Endothelial cell of umbilical vein (primary cell): ENCODE data around the gene RPL18. TPM values are rescaled to one million over a fixed set of nuclear protein-coding genes. Genes with fewer than 3 reads are reported as not detected.

ENCODE experiments used
- BruUV-seq: library from RNA; stranded (reverse); fragments of 400-500 nt; replicated peaks from 2 replicates; lab custom pipeline; 2021; lab: Mats Ljungman, UMichigan
- CTCF ChIA-PET: fragments of 300-600, 350-600 bp; sonication (Branson Sonifier 250); formaldehyde crosslinking; loops from one replicate; lab custom pipeline; 2021; ENCODE audit warnings: antibody characterized with exemption, inconsistent platforms; lab: Charles Lee
- POLR2A ChIA-PET: fragments of 300-600, 350-600 bp; sonication (Branson Sonifier 250); formaldehyde crosslinking; loops from one replicate; lab custom pipeline; 2021; ENCODE audit warnings: antibody characterized with exemption, inconsistent platforms; lab: Charles Lee
- DNase-seq: peaks from one replicate; pipeline ENCODE4 v3.0.0-alpha.2; 2011; ENCODE audit warnings: low read depth, low spot score
- FAIRE-seq: peaks from 2 replicates; lab custom pipeline; 2011; peaks lifted over from hg19 to GRCh38; lab: Jason Lieb, UNC
- H2AFZ ChIP-seq: 2 replicates; pipeline ENCODE4 v1.6.0; 2012; ENCODE audit warnings: low read depth, low read length, control low read depth, inconsistent platforms
- H3K27ac ChIP-seq: 2 replicates; pipeline ENCODE4 v1.5.1; 2011; ENCODE audit warnings: low read depth, mild to moderate bottlenecking, control low read depth, low read length, moderate library complexity; ENCODE audit not compliant: insufficient read depth
- H3K27me3 ChIP-seq, 2 experiments: 2 replicates each; pipeline versions ENCODE4 v1.6.0 to v1.6.1; 2011; ENCODE audit warnings: low read length in 2 of 2, mixed read lengths in 1 of 2; ENCODE audit not compliant: control insufficient read depth in 2 of 2, insufficient read depth in 2 of 2
- H3K36me3 ChIP-seq, 2 experiments: 2 replicates in 1 of 2; 3 replicates in 1 of 2; pipeline ENCODE4 v1.5.1; 2011; ENCODE audit warnings: low read length in 2 of 2, mild to moderate bottlenecking in 1 of 2, moderate library complexity in 1 of 2; ENCODE audit not compliant: control insufficient read depth in 2 of 2, insufficient read depth in 2 of 2; ENCODE audit errors: extremely low read depth in 1 of 2
- H3K4me1 ChIP-seq: 3 replicates; pipeline ENCODE4 v1.5.1; 2011; ENCODE audit warnings: mild to moderate bottlenecking, low read length; ENCODE audit not compliant: control insufficient read depth, insufficient read depth; ENCODE audit errors: extremely low read depth
- H3K4me2 ChIP-seq: 2 replicates; pipeline ENCODE4 v1.6.1; 2011; ENCODE audit warnings: low read length, control low read depth, mixed read lengths; ENCODE audit not compliant: insufficient read depth
- H3K4me3 ChIP-seq, 3 experiments: fragments of 200-600 bp in 1 of 3; sonication (generic), shearing (Covaris generic) in 1 of 3; replicated peaks in 1 of 3; 2 replicates each; pipeline ENCODE4 v1.5.1; 2011 to 2016; ENCODE audit warnings: control low read depth in 3 of 3, low read length in 3 of 3, mild to moderate bottlenecking in 2 of 3, inconsistent platforms in 1 of 3, low read depth in 1 of 3, moderate library complexity in 1 of 3; ENCODE audit not compliant: insufficient read depth in 1 of 3
- H3K79me2 ChIP-seq: 2 replicates; pipeline ENCODE4 v1.6.0; 2012; ENCODE audit warnings: low read length, inconsistent platforms; ENCODE audit not compliant: control insufficient read depth, insufficient read depth
- H3K9ac ChIP-seq: replicated peaks from 2 replicates; pipeline ENCODE3; 2011; ENCODE audit warnings: low read length, control low read depth; ENCODE audit not compliant: insufficient read depth; ENCODE audit errors: extremely low read depth
- H3K9me1 ChIP-seq: replicated peaks from 3 replicates; pipeline ENCODE4 v1.6.0; 2011; ENCODE audit warnings: mild to moderate bottlenecking, low read length; ENCODE audit not compliant: control insufficient read depth, insufficient read depth; ENCODE audit errors: extremely low read depth
- H3K9me3 ChIP-seq: replicated peaks from 2 replicates; pipeline ENCODE4 v1.5.1; 2012; ENCODE audit warnings: low read length, inconsistent platforms; ENCODE audit not compliant: control insufficient read depth, insufficient read depth
- H4K20me1 ChIP-seq: replicated peaks from 2 replicates; pipeline ENCODE3; 2011; ENCODE audit warnings: mild to moderate bottlenecking, low read length; ENCODE audit not compliant: control insufficient read depth, insufficient read depth; ENCODE audit errors: extremely low read depth
- EZH2 ChIP-seq: IDR thresholded peaks from 2 replicates; pipeline ENCODE4 v1.6.1; 2012; ENCODE audit warnings: borderline replicate concordance, low read depth, mild to moderate bottlenecking, moderate library complexity, low read length, inconsistent platforms; ENCODE audit not compliant: severe bottlenecking
- FOS ChIP-seq: IDR thresholded peaks from 2 replicates; pipeline ENCODE4 v1.6.1; 2011; ENCODE audit warnings: mild to moderate bottlenecking, low read length, moderate library complexity, borderline replicate concordance; ENCODE audit not compliant: insufficient read depth
- GATA2 ChIP-seq: IDR thresholded peaks from 2 replicates; pipeline ENCODE4 v1.7.0; 2011; ENCODE audit warnings: low read depth, mild to moderate bottlenecking, moderate library complexity, mixed read lengths, low read length; ENCODE audit not compliant: insufficient read length, insufficient read depth
- JUN ChIP-seq: IDR thresholded peaks from 2 replicates; pipeline ENCODE4 v1.6.1; 2011; ENCODE audit warnings: borderline replicate concordance, low read depth; ENCODE audit not compliant: insufficient read length, insufficient read depth
- MYC ChIP-seq: IDR thresholded peaks from one replicate; pipeline ENCODE4 v1.6.1; 2011; ENCODE audit warnings: mild to moderate bottlenecking, low read depth, low read length
- POLR2A ChIP-seq: IDR thresholded peaks from 2 replicates; pipeline ENCODE4 v1.6.1; 2012; ENCODE audit warnings: low read depth, mild to moderate bottlenecking, control low read depth, low read length
- POLR2AphosphoS5 ChIP-seq: IDR thresholded peaks from 2 replicates; pipeline ENCODE4 v1.6.1; 2012; ENCODE audit warnings: low read depth, mild to moderate bottlenecking, control low read depth, low read length, moderate library complexity; ENCODE audit not compliant: insufficient read depth
- dilution Hi-C: fragments of 300-500 bp; cut with MboI; formaldehyde crosslinking; loops from one replicate; pipeline ENCODE4 v1.15.0; 2019; ENCODE audit warnings: low sequenced_read_pairs; ENCODE audit not compliant: extremely low pct_ligation_motif_present
- intact Hi-C: fragments of 100-400 bp; cut with micrococcal nuclease; formaldehyde crosslinking; loops from one replicate; pipeline ENCODE4 v1.10.0; 2022
- polyA plus RNA-seq, 4 experiments: library from polyadenylated mRNA; depleted of rRNA in 3 of 4; stranded (reverse) in 3 of 4; unstranded in 1 of 4; fragments of >200 nt; gene quantifications; 2 replicates each; pipeline versions ENCODE4 v1.2.1 to v1.2.3, GENCODE V29; 2011 to 2012; ENCODE audit warnings: missing spikeins in 1 of 4
- total RNA-seq: library from RNA; stranded (reverse); gene quantifications from 2 replicates; pipeline ENCODE4 v1.2.3, GENCODE V29; 2021
- TF ChIP-seq, protein P1 (sequence below), 2 donors: IDR thresholded peaks; 1 replicate in 1 of 2; 2 replicates in 1 of 2; pipeline ENCODE4 v1.5.1; 2011; ENCODE audit warnings: low read length in 2 of 2, mild to moderate bottlenecking in 2 of 2, moderate library complexity in 2 of 2, control low read depth in 1 of 2, inconsistent platforms in 1 of 2, low read depth in 1 of 2; ENCODE audit not compliant: insufficient read depth in 1 of 2; ENCODE audit errors: extremely low read depth in 1 of 2
- TF ChIP-seq, protein P2 (sequence below): IDR thresholded peaks from 2 replicates; pipeline ENCODE4 v1.6.1; 2011; ENCODE audit not compliant: insufficient read depth, insufficient read length

The RPL18 gene
- total and polyA plus RNA-seq, 2 donors (not counting 3 experiments of a cell fraction or from before 2014, with no cell fraction given), result 1,407 to 2,154 TPM

DNA sequence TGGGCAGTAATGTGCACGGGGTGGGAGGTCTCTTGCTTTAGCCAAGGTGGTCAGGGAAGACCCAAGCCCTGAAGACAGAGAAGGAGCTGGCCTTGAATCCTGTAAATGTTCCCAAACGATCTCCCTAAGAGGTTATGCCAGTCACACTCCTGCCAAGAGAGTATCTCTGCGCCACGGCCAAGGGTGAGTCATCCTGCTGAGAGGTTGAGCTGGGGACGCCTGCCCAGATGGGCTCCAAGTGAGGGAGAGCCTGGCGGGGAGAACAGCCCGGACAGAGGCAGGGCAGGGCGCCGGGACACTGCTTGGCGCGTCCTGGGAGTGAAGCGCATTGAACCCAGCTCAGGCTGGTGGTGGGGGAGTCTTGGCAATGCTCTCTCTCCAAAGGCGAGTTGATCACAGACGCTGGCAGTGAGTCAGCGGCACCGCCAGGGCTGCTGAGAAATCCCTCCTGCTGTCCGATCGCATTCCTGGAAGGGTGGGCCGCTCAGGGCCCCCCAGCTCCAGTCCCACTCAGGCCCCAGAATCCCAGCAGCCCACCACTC lies 50.6 kb downstream of the RPL18 start:
- TF ChIP-seq, protein P1, sequence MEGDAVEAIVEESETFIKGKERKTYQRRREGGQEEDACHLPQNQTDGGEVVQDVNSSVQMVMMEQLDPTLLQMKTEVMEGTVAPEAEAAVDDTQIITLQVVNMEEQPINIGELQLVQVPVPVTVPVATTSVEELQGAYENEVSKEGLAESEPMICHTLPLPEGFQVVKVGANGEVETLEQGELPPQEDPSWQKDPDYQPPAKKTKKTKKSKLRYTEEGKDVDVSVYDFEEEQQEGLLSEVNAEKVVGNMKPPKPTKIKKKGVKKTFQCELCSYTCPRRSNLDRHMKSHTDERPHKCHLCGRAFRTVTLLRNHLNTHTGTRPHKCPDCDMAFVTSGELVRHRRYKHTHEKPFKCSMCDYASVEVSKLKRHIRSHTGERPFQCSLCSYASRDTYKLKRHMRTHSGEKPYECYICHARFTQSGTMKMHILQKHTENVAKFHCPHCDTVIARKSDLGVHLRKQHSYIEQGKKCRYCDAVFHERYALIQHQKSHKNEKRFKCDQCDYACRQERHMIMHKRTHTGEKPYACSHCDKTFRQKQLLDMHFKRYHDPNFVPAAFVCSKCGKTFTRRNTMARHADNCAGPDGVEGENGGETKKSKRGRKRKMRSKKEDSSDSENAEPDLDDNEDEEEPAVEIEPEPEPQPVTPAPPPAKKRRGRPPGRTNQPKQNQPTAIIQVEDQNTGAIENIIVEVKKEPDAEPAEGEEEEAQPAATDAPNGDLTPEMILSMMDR (IDR thresholded peaks at IDR 0.05; ENCODE audit: extremely low read depth in 1 of 2, insufficient read depth in 1 of 2, low read depth in 1 of 2, low read length in 2 of 2), result no peak
- TF ChIP-seq POLR2AphosphoS5 (no peak), GATA2 (no peak), JUN (peak; percentile 77), FOS (peak; percentile 90), POLR2A (no peak), EZH2 (no peak), MYC (no peak)
- TF ChIP-seq, protein P2, sequence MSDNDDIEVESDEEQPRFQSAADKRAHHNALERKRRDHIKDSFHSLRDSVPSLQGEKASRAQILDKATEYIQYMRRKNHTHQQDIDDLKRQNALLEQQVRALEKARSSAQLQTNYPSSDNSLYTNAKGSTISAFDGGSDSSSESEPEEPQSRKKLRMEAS, result no peak
- H4K20me1 ChIP-seq, result no peaks in the 10 kb centered on the region
- H3K9me3 ChIP-seq, result no peaks in the 10 kb centered on the region
- ChIA-PET CTCF (interaction anchor here (0.7 to 1.9 kb wide), 12 partner anchors 9 to 217 kb away, joined by 3 to 12 read pairs (median 4); no protein-coding TSS in a partner anchor), POLR2A (interaction anchor here (0.7 kb wide), 2 partner anchors 20 to 126 kb away, joined by 3 to 4 read pairs; no protein-coding TSS in a partner anchor)
- H3K36me3 ChIP-seq, result no peaks in the 10 kb centered on the region
- DNase-seq, result peak; percentile 83
- H3K27ac ChIP-seq, result no peak overlapping the region
- H2AFZ ChIP-seq, result peak overlapping the region; percentile 52
- no TSS peak for BruUV-seq
- H3K4me2 ChIP-seq, result peak overlapping the region; percentile 3
- H3K27me3 ChIP-seq, result no peaks in the 10 kb centered on the region
- dilution Hi-C loops, result no loop called here
- H3K79me2 ChIP-seq, result no peaks in the 10 kb centered on the region
- H3K9me1 ChIP-seq, result no peaks in the 10 kb centered on the region
- H3K4me1 ChIP-seq, result peaks cover 2% of the 10 kb centered on the region
- peak overlapping the region in 1 of 3 experiments; percentile 17 for H3K4me3 ChIP-seq
- no peak overlapping the region for H3K9ac ChIP-seq
- intact Hi-C loops, result no loop called here
- peak; percentile 97 for FAIRE-seq

Other genes with a start within 250 kb of the RPL18 start
- gene KDELR1, start 227.6 kb downstream of the RPL18 start, total RNA-seq, result 199 and 200 TPM in 2 replicates
- 224 and 233 TPM in 2 replicates for gene KDELR1, start 227.6 kb downstream of the RPL18 start, polyA plus RNA-seq
- 1.8 and 2.1 TPM in 2 replicates for gene GRIN2D, start 225.5 kb downstream of the RPL18 start, total RNA-seq
- gene GRIN2D, start 225.5 kb downstream of the RPL18 start, polyA plus RNA-seq, result 0.38 and 0.59 TPM in 2 replicates
- gene GRWD1, start 173.2 kb downstream of the RPL18 start, total RNA-seq, result 52.7 and 52.8 TPM in 2 replicates
- 26.3 and 26.8 TPM in 2 replicates for gene GRWD1, start 173.2 kb downstream of the RPL18 start, polyA plus RNA-seq
- gene KCNJ14, start 163.6 kb downstream of the RPL18 start, total RNA-seq, result 0.92 and 1.4 TPM in 2 replicates
- gene KCNJ14, start 163.6 kb downstream of the RPL18 start, polyA plus RNA-seq, result 0.26 and 0.32 TPM in 2 replicates
- gene CYTH2, start 149.8 kb downstream of the RPL18 start, total RNA-seq, result 119 and 125 TPM in 2 replicates
- gene CYTH2, start 149.8 kb downstream of the RPL18 start, polyA plus RNA-seq, result 98.4 and 98.6 TPM in 2 replicates
- gene LMTK3, start 107.3 kb downstream of the RPL18 start, total RNA-seq, result 0.11 TPM in 1 of 2 replicates, not detected in the other
- 0.05 and 0.14 TPM in 2 replicates for gene LMTK3, start 107.3 kb downstream of the RPL18 start, polyA plus RNA-seq
- not detected in 2 replicates for gene SULT2B1, start 67.0 kb downstream of the RPL18 start, total RNA-seq
- not detected in 2 replicates for gene SULT2B1, start 67.0 kb downstream of the RPL18 start, polyA plus RNA-seq
- not detected in 2 replicates for gene SPACA4, start 12.4 kb downstream of the RPL18 start, total RNA-seq
- not detected in 2 replicates for gene SPACA4, start 12.4 kb downstream of the RPL18 start, polyA plus RNA-seq
- gene FAM83E, start 4.1 kb downstream of the RPL18 start, total RNA-seq, result 1.7 and 3.5 TPM in 2 replicates
- 0.04 and 0.10 TPM in 2 replicates for gene FAM83E, start 4.1 kb downstream of the RPL18 start, polyA plus RNA-seq
- gene SPHK2, start 328 bp upstream of the RPL18 start, total RNA-seq, result 30.5 and 31.1 TPM in 2 replicates
- gene SPHK2, start 328 bp upstream of the RPL18 start, polyA plus RNA-seq, result 20.2 and 23.4 TPM in 2 replicates
- gene DBP, start 18.2 kb upstream of the RPL18 start, total RNA-seq, result 0.78 and 1.5 TPM in 2 replicates
- 1.8 and 2.0 TPM in 2 replicates for gene DBP, start 18.2 kb upstream of the RPL18 start, polyA plus RNA-seq
- 2.8 TPM in 2 replicates for gene CA11, start 27.0 kb upstream of the RPL18 start, total RNA-seq
- gene CA11, start 27.0 kb upstream of the RPL18 start, polyA plus RNA-seq, result 2.6 and 4.7 TPM in 2 replicates
- gene NTN5, start 53.8 kb upstream of the RPL18 start, total RNA-seq, result 0.35 TPM in 1 of 2 replicates, not detected in the other
- gene NTN5, start 53.8 kb upstream of the RPL18 start, polyA plus RNA-seq, result 0.11 and 0.18 TPM in 2 replicates
- not detected in 2 replicates for gene FUT2, start 76.8 kb upstream of the RPL18 start, total RNA-seq
- gene FUT2, start 76.8 kb upstream of the RPL18 start, polyA plus RNA-seq, result not detected in 2 replicates
- 0.76 and 0.84 TPM in 2 replicates for gene MAMSTR, start 100.5 kb upstream of the RPL18 start, total RNA-seq
- gene MAMSTR, start 100.5 kb upstream of the RPL18 start, polyA plus RNA-seq, result 0.57 and 0.94 TPM in 2 replicates
- 82.1 and 83.1 TPM in 2 replicates for gene RASIP1, start 121.4 kb upstream of the RPL18 start, total RNA-seq
- 66.2 and 76.2 TPM in 2 replicates for gene RASIP1, start 121.4 kb upstream of the RPL18 start, polyA plus RNA-seq
- gene IZUMO1, start 127.7 kb upstream of the RPL18 start, total RNA-seq, result 1.2 TPM in 2 replicates
- gene IZUMO1, start 127.7 kb upstream of the RPL18 start, polyA plus RNA-seq, result 0.18 and 0.35 TPM in 2 replicates
- 4.8 and 5.2 TPM in 2 replicates for gene FUT1, start 133.5 kb upstream of the RPL18 start, total RNA-seq
- 1.9 and 2.6 TPM in 2 replicates for gene FUT1, start 133.5 kb upstream of the RPL18 start, polyA plus RNA-seq
- not detected in 2 replicates for gene FGF21, start 136.3 kb upstream of the RPL18 start, total RNA-seq
- not detected in 2 replicates for gene FGF21, start 136.3 kb upstream of the RPL18 start, polyA plus RNA-seq
- 53.9 and 62.5 TPM in 2 replicates for gene BCAT2, start 191.9 kb upstream of the RPL18 start, total RNA-seq
- gene BCAT2, start 191.9 kb upstream of the RPL18 start, polyA plus RNA-seq, result 62.0 and 74.7 TPM in 2 replicates
- 20.9 and 21.5 TPM in 2 replicates for gene HSD17B14, start 217.3 kb upstream of the RPL18 start, total RNA-seq
- 44.5 and 46.3 TPM in 2 replicates for gene HSD17B14, start 217.3 kb upstream of the RPL18 start, polyA plus RNA-seq
- 4.9 and 10.1 TPM in 2 replicates for gene PLEKHA4, start 249.4 kb upstream of the RPL18 start, total RNA-seq
- gene PLEKHA4, start 249.4 kb upstream of the RPL18 start, polyA plus RNA-seq, result 3.9 and 4.5 TPM in 2 replicates